ENCODE measurements around the gene GALNT18.
"Not testable (repeated sequence)": the region's sequence is repeated elsewhere in the genome, so short reads cannot be mapped to it uniquely, and the experiment has no call there.

GALNT18 gene

GRCh38 chr11:11461473-11461872, 160.3 kb downstream of the GALNT18 start:
- DNase-seq (ENCODE audit: low read depth in 2 of 2) = no peak

DNA sequence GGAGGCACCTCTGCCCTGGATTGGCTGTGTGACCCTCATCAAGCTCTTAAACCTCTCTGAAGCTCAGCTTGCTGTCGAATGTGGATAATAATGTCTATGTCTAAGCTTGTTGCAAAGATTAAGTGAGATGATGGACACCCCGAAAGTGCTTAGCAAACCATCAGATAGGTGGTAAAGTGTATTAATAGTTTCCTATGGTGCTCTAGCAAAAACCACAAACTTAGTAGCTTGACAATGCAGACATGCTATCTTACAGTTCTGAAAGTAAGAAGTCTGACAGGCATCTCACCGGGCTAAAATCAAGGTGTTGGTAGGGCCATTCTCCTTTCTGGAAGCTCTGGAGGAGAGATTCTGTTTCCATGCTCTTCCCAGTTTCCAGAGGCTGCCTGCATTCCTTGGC, 162.2 kb downstream of the GALNT18 start:
- no peak for DNase-seq (ENCODE audit: low read depth in 2 of 2)

DNA sequence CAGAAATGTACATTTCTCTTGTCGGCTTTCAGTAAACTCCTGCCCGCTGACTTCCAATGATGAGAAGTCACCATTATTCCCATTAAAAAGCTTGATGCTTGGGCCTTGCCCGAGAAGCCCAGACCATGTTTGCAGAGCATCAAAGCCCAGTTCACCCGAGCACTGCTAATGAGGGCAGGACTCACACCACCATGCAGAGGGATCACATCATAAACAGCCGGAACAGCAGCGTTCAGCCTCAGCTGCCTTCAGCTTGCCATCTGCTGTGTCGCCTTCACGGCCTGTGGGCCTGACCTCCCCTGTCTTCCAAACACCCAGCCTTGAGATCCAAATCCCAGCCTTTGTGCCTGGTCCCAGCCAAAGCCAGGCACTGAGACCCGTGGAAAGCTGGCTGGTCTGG, 163.3 kb downstream of the GALNT18 start:
- no peak for DNase-seq (ENCODE audit: low read depth in 2 of 2)

GRCh38 chr11:11458001-11458400, 163.8 kb downstream of the GALNT18 start:
- DNase-seq (ENCODE audit: low read depth in 2 of 2) = no peak

GRCh38 chr11:11456866-11457265, 164.9 kb downstream of the GALNT18 start:
- DNase-seq (ENCODE audit: low read depth in 2 of 2) = no peak

DNA sequence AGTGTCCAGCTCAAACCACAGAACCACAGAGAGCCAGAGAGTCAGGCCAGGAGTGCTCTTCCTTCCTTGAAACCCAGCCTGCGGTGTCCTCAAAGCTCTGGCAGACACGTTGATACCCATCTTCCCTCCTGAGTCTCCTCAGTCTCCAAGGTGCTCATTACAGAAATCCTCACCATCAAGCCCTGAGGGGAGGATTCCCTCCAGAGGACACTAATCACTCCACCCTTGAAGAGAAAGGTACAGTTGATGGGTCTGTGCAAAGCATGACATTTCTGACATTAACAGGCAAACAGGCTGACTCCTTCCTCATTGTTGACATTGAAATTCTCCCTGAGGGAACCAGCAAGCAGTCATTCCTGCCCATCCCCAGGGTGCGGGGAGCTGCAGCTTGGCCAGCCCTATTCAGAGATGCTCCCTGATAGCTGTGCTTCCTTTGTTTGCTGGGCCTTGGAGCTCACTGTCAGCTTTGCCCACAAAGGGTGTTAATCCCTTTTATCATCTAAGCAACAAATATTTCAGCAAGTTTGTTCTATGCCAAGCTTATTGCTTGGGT, 167.1 kb downstream of the GALNT18 start:
- no peak for DNase-seq (ENCODE audit: low read depth in 2 of 2)

DNA sequence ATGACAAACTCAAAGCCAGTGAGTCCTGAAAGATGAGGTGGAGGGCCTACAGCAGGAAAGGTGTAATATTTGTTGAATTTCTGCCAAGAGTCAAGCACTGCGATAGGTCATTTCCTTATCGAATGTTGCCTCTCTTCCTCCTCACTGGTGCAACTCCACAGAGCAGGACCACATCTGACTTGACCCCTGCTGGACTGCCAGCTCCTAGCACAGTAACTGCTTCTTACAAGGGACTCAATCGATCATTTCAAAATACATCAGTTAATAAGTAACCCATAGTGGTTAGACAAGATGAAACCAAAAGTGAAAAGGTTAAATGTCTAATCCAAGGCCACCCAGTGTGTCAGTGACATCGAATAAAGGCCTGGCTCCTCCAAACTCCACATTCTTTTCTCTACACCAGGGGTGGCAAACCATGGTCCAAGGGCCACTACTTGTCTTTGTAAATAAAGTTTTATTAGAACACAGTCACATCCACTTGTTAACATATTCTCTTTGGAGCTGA, 170.3 kb downstream of the GALNT18 start:
- no peak for DNase-seq (ENCODE audit: low read depth in 2 of 2)

DNA sequence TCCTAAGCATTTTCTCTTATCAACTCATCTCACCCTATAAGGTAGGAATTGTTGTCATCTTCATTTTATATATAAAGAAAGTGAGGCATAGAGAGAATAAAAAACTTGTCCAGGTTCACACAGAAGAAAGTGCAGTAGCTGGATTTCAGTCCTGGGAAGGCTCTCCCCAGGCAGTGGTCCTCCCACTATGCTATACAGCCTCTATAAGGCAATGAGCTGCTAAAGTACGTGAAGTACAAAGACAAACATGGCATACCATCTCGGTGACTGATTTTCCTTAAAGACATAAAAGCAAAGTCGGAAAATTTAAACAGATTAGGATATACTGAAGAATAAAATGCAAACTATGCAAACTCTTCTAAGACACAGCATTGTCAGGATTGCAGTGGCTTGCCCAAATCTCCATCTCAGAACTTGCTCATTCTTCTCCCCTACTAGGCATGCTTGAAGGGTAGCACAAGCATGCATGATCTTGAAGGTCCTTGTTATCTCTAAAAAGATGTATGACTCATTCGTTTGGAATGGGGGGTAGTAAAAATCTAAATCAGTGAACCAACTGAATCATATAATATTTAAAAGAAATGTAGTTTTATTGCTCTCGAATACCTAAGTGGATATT, 171.0 kb downstream of the GALNT18 start:
- no peak for DNase-seq (ENCODE audit: low read depth in 2 of 2)

DNA sequence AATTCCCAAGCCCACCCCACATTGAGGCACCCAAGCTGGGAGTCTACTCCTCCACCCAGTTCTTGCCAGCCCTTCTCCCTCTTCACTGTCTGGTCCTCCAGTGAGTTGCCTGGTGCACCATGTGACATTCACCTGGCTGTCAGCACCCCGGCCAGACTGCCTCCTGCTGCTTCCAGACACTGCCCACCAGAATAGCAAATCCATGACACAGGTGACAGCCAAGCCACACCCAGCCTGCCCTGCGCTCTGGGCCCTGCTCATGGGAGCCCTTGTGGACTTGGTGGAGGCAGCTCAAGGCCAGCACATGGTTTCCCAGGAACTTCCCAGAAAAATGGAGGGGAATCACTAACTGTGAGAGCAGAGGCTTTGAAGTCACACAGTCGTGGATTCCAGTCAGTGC, 172.5 kb downstream of the GALNT18 start:
- DNase-seq (ENCODE audit: low read depth in 2 of 2) = no peak

- DNase-seq (ENCODE audit: low read depth in 2 of 2) = no peak
Observed at GRCh38 chr11:11448626-11449025, 173.2 kb downstream of the GALNT18 start.

GRCh38 chr11:11447601-11448000, 174.2 kb downstream of the GALNT18 start:
- DNase-seq (ENCODE audit: low read depth in 2 of 2) = not testable (repeated sequence)

- DNase-seq (ENCODE audit: low read depth in 2 of 2) = no peak
Observed at GRCh38 chr11:11446967-11447366, 174.8 kb downstream of the GALNT18 start.

GRCh38 chr11:11446564-11446963, 175.2 kb downstream of the GALNT18 start:
- DNase-seq (ENCODE audit: low read depth in 2 of 2) = no peak

GRCh38 chr11:11445441-11446185, 176.2 kb downstream of the GALNT18 start:
- DNase-seq (ENCODE audit: low read depth in 2 of 2) = no peak

- DNase-seq (ENCODE audit: low read depth in 2 of 2) = no peak
Observed at GRCh38 chr11:11444804-11445131, 177.0 kb downstream of the GALNT18 start.

GRCh38 chr11:11444027-11444803, 177.6 kb downstream of the GALNT18 start:
- DNase-seq (ENCODE audit: low read depth in 2 of 2) = no peak

DNA sequence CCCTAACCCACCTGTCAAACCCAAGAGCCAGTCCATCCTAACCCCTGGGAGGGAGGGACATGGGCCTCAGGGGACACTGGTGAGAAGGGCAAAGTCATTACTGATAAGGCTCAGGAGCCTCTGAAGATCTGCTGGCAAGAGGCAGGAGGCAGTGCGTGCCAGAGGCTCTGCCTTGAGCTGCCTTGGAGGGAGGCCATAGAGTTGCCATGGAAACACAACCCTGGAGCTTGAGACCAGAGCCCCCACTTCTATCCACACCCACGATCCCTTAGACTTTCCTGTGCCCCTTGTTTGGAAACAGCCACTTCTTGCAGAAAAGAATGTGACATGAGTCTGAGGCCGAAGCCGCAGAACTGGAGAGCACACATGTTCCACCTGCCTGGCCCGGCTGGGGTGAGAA, 179.0 kb downstream of the GALNT18 start:
- no peak for DNase-seq (ENCODE audit: low read depth in 2 of 2)

DNA sequence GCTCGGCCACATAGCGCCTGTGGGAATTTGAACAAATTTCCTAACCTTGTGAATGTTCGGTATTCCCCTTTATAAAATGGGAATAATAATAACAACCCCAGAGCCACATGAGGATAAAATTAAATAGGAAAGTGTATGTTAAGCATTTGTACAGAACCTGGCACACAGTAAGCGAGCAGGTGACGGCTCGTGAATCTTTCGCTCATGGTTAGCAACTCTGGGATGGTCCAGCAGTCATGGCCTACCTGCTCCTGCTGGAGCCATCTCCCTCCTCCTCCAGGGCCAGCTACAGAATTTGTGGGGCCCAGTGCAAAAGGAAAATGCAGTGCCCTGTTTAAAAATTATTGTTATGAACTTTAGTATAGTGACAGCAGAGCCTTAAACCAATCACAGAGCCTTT, 180.3 kb downstream of the GALNT18 start:
- no peak for DNase-seq (ENCODE audit: low read depth in 2 of 2)

DNA sequence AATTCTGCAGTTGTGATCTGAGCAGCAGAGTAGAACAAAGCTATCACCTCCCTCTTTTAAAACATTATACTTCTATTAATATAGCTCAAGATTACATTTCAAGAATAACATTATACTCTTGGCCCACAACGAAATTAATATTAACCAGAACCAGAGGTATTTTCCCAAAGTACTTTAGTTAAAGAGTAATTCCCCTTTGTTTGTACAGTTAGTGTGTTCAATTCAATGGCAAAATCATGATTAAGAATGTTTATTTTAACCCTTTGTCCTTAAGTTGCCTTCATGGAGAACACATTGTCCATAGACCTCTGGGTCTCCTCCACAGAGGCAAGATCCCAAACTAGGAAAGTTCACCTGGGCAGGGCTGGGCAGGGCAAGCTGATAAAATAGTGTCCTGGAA, 180.7 kb downstream of the GALNT18 start:
- DNase-seq (ENCODE audit: low read depth in 2 of 2) = no peak

- DNase-seq (ENCODE audit: low read depth in 2 of 2) = no peak
Observed at GRCh38 chr11:11440144-11440543, 181.7 kb downstream of the GALNT18 start.

GRCh38 chr11:11439591-11439990, 182.2 kb downstream of the GALNT18 start:
- DNase-seq (ENCODE audit: low read depth in 2 of 2) = no peak

GRCh38 chr11:11436715-11437313, 185.0 kb downstream of the GALNT18 start:
- DNase-seq (ENCODE audit: low read depth in 2 of 2) = no peak

All from stimulated activated CD8-positive, alpha-beta memory T cell treated with anti-CD3 and anti-CD28 coated beads, Interleukin-2, amount 100 ng/mL, for 48 hours (primary cell).